ENCODE measurements around the gene DBR1. TPM values are rescaled to one million over a fixed set of nuclear protein-coding genes. Genes with fewer than 3 reads are reported as not detected.

DBR1 gene, protein sequence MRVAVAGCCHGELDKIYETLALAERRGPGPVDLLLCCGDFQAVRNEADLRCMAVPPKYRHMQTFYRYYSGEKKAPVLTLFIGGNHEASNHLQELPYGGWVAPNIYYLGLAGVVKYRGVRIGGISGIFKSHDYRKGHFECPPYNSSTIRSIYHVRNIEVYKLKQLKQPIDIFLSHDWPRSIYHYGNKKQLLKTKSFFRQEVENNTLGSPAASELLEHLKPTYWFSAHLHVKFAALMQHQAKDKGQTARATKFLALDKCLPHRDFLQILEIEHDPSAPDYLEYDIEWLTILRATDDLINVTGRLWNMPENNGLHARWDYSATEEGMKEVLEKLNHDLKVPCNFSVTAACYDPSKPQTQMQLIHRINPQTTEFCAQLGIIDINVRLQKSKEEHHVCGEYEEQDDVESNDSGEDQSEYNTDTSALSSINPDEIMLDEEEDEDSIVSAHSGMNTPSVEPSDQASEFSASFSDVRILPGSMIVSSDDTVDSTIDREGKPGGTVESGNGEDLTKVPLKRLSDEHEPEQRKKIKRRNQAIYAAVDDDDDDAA
- 14.9 and 17.7 TPM in 2 replicates for total RNA-seq

GRCh38 chr3:138174421-138175131 is at the start of gene DBR1:
DBR1 (minus strand) TSS chr3:138174921; CDS start chr3:138174795, 126 bp downstream.

DNA sequence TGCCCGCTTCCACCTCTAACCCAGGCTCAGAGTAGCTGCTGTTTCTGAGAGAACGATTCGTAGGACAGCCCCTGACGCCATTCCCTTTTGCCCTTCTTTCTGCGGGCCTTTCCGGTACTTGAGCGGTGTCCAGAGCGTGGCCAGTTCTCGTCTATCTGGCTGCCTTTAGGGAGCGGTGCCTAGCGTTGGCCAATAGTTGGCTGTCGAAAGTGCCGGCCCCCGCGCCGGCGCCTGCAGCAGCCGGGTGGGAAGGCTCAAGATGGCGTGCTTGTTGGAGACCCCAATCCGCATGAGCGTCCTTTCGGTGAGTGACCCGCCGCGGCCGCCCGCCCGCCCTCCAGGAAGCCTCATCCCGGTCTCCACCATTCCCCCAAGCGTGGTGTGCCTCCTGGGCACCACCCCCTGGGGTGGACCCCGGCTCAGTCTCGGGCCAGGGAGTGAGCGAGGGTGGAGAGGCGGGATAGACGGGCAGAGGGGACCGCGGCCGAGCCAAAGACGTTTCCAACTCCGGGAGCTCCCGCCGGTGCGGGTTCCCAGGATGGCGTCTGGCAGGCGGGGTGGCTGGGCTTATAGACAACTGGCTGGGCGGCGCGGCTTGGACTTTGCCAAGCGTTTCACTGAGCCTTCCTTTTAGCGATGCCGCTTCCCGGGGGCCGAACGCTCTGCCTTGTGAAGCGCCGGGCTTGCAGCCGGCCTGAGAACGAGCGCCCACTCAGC is 12.7 kb upstream of the DBR1 start, which contains the start of gene ARMC8:
Gene ARMC8 (plus strand): TSS at position 6 of the 717 bp plus-strand sequence. CDS start 254 bp downstream, at position 260.

GRCh38 chr3:138132239-138132638 is 42.5 kb downstream of the DBR1 start, which contains the start of gene A4GNT:
A4GNT (minus strand) TSS chr3:138132390; CDS start chr3:138131256, 1,134 bp downstream.

DNA sequence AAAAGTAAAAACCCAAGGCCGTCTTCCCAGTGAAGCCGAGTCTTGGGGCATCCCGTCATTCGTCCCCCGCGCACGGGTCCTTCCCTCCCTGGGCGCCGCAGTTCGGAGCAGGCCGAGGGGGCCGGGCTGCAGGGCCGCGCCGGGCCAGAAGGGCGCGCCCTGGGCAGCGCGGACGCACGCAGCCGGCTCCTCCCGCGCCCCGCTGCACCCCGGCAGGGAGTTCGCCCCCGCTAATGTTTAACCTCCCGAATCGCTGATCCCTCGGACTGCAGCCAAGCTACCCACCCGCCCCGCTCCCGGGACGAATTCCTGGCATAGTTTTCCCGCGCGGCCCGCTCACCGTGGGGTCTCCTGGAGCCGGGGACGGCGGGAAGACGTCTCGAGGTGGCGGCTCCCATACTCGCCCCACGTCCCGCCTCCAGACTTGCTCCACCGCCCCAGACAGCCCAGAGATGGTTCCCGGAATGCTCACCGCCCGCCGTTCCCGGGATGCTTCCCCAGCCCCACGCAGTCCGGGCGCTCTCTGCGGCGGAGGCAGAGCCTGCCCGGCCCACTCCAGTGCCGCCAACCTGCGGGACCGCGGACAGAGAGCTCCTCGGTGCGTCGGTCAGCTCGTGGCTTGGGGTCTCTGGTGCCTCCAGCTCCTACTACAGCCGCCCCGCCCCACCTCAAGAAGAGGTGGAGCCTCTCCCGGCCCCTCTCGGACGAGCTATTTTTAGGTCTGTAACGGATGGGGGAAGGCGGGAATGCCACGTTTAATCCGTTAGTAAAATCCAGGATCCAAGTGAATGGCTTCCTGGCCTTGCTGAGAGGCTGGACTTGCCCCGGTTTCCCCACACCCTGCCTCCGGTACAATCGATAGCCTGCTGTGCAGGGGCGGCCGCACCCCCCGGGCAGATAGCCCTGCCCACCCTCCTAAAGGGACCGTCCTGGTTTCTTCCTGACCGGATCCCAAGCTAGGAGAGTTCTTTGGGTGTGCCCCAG is 59.4 kb downstream of the DBR1 start, which contains the start of gene DZIP1L:
Gene DZIP1L (minus strand): TSS at position 621 of the 984 bp plus-strand sequence. CDS start 11,637 bp downstream, outside the sequence.

Other genes with a start within 250 kb of the DBR1 start
- not detected in 2 replicates for gene CLDN18, start 164.8 kb downstream of the DBR1 start, total RNA-seq
- gene DZIP1L, start 59.3 kb downstream of the DBR1 start, total RNA-seq = 18.2 and 26.0 TPM in 2 replicates
- gene A4GNT, start 42.5 kb downstream of the DBR1 start, total RNA-seq = not detected in 2 replicates
- 34.3 and 46.0 TPM in 2 replicates for gene ARMC8, start 12.4 kb upstream of the DBR1 start, total RNA-seq
- not detected in 2 replicates for gene NME9, start 154.9 kb upstream of the DBR1 start, total RNA-seq
- 39.7 and 42.7 TPM in 2 replicates for gene MRAS, start 173.7 kb upstream of the DBR1 start, total RNA-seq

Data from aortic smooth muscle cell (primary cell).